Measurements from ENCODE around the gene RPL18.

GRCh38 chr19:48644355-48644754 is 25.4 kb upstream of the RPL18 start:
- no peak for TF ChIP-seq GATA1 (IDR thresholded peaks at IDR 0.05; ENCODE audit: low read depth, low read length)
- no peak for TF ChIP-seq POLR2A (IDR thresholded peaks at IDR 0.05; ENCODE audit: low read length)

All from erythroblast (primary cell).